Measurements from ENCODE around the gene BIN2.

DNA sequence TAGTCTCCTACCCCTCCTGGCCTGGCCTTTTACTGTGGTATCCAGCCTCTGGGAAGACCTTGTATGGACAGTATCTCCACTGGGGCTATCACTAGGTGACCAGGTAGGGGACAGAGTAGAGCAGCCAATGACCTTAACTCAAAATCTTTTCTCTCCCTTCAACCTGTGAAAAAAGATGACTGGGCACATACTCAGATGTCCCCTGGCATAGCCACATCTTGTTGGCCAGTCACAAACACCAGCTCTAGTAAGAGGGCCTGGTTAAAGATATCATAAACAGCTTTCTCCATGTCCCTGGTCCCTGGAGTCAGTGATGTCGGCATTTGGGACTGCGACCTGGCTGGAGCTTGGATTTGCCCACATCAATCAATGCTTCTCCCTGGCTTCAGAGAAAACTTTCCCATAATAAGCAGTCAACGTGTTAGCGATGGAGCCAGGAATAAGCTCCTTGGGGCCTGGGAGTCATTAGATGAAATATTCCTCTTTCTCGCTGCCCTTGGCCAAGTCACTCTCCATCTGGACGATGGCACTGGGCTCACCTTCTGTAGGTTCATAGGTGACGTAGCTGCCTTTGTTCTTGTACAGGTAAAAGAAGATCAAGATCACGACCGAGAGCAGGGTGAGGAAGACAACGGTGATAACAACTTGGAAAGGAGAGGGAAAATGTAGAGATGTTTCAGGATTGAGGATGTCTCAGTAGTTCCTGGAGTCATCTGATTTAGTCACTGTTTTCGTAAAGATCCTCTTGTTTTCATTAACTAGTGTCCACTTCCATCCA lies 78.3 kb downstream of the BIN2 start:
- TF ChIP-seq POLR2AphosphoS5 (IDR thresholded peaks at IDR 0.05; ENCODE audit: low read depth, low read length) (no peak), SIN3A (IDR thresholded peaks at IDR 0.05; ENCODE audit: borderline replicate concordance, insufficient read depth, low read length) (no peak)

Data from PFSK-1 (cell line).